Kidney (tissue), 14 donors: ENCODE measurements around the gene PTGS1. TPM values are rescaled to one million over a fixed set of nuclear protein-coding genes. Genes with fewer than 3 reads are reported as not detected.

Experiments
- DNase-seq, 5 donors: peaks; one replicate each; pipeline ENCODE4 v3.0.0-alpha.2; 2013 to 2020
- FAIRE-seq: peaks from 2 replicates; lab custom pipeline; 2012; peaks lifted over from hg19 to GRCh38; lab: Jason Lieb, UNC
- H3K27ac ChIP-seq, 2 donors: one replicate each; pipeline ENCODE4 v1.7.0; 2013; ENCODE audit warnings: low read depth in 2 of 2, low read length in 2 of 2, inconsistent platforms in 1 of 2
- H3K27me3 ChIP-seq: one replicate; pipeline ENCODE4 v1.7.1; 2013; ENCODE audit warnings: low read length, inconsistent platforms; ENCODE audit not compliant: control insufficient read depth, insufficient read depth
- H3K36me3 ChIP-seq, 3 donors: one replicate each; pipeline versions ENCODE4 v1.7.0 to v1.7.1; 2013; ENCODE audit warnings: low read length in 3 of 3, control low read depth in 1 of 3, inconsistent platforms in 1 of 3; ENCODE audit not compliant: insufficient read depth in 3 of 3, control insufficient read depth in 2 of 3
- H3K4me1 ChIP-seq, 3 donors: one replicate each; pipeline versions ENCODE4 v1.7.0 to v1.7.1; 2013; ENCODE audit warnings: low read length in 3 of 3, inconsistent platforms in 1 of 3, low read depth in 1 of 3; ENCODE audit not compliant: control insufficient read depth in 2 of 3, insufficient read depth in 2 of 3
- H3K4me3 ChIP-seq, 3 donors: one replicate each; pipeline versions ENCODE4 v1.7.0 to v1.8.1; 2013; ENCODE audit warnings: low read length in 3 of 3, control low read depth in 1 of 3, inconsistent platforms in 1 of 3
- H3K9ac ChIP-seq, 3 donors: one replicate each; pipeline versions ENCODE4 v1.7.0 to v1.7.1; 2013; ENCODE audit warnings: low read length in 3 of 3, control low read depth in 1 of 3, inconsistent platforms in 1 of 3
- H3K9me3 ChIP-seq, 3 donors: one replicate each; pipeline versions ENCODE4 v1.7.0 to v1.7.1; 2013; ENCODE audit warnings: low read length in 3 of 3, control low read depth in 1 of 3, inconsistent platforms in 1 of 3; ENCODE audit not compliant: control insufficient read depth in 2 of 3, insufficient read depth in 1 of 3
- CTCF ChIP-seq: IDR thresholded peaks from 3 replicates; pipeline ENCODE4 v1.5.1; 2012; ENCODE audit warnings: mild to moderate bottlenecking, moderate library complexity, borderline replicate concordance; ENCODE audit not compliant: insufficient read depth; ENCODE audit errors: extremely low read depth
- intact Hi-C: fragments of 100-400 bp; cut with DNase I; formaldehyde crosslinking; loops from one replicate; pipeline ENCODE4 v1.11.1; 2022
- polyA plus RNA-seq: library from polyadenylated mRNA; stranded (reverse); fragments of 350-450 nt; fragmentation: Illumina TruSeq; extraction: RNeasy Lipid Tissue Mini Kit (QIAGEN cat#74804); gene quantifications from one replicate; pipeline ENCODE4 v1.2.3, GENCODE V29; 2014; ENCODE audit warnings: low read depth, low replicate concordance; ENCODE audit not compliant: insufficient read depth
- total RNA-seq: library from RNA; stranded (reverse); fragmentation: NEBNext Ultra II Directional; extraction: Animal tissue kit (Norgen Biotek cat#: 25700); gene quantifications from one replicate; pipeline ENCODE4 v1.2.1, GENCODE V29; 2021
- donor health status: control.
- donor health status: control.
- donor health status: control.
- donor health status: control.
- donor health status: control.
- donor health status: DM: yes; HTN: yes; CAD: no.
- donor health status: Normal renal cell carcinoma (clear cell type).

Gene PTGS1
- total and polyA plus RNA-seq, 2 donors from 2014 or later = 3.5 to 9.4 TPM

DNA sequence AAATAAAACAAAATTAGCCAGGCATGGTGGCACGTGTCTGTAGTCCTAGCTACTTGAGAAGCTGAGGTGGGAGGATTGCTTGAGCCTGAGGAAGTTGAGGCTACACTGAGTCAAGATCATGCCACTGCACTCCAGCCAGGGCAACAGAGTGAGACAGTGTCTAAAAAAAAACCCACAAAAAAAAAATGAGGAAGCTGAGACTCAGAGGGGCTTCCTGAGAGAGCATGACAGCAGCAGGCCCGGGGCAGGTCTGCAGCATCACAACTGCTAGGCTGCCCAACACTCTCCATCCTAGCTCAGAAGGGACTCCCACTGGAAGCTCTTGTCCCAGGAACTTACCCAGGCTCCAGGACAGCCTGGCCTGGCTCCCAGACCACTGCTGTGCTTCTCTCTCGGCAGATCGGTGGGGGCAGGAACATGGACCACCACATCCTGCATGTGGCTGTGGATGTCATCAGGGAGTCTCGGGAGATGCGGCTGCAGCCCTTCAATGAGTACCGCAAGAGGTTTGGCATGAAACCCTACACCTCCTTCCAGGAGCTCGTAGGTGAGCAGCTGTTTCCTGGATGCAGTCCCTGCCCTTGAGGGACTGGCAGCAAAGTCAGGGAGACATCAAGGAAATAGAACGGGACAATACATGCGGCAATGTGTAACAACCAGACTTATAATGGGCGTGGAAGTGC lies 19.1 kb downstream of the PTGS1 start:
- Histone ChIP-seq H3K4me1 (peaks cover 0 to 3% (median 0%) of the 10 kb centered on the region in 3 donors), H3K27me3 (no peaks in the 10 kb centered on the region), H3K4me3 (no peak overlapping the region), H3K9me3 (no peaks in the 10 kb centered on the region), H3K9ac (no peak overlapping the region), H3K36me3 (no peaks in the 10 kb centered on the region), H3K27ac (no peak overlapping the region)
- FAIRE-seq (no peak), DNase-seq (peak in 1 of 5 donors; percentile 8)
- no peak for TF ChIP-seq CTCF
- intact Hi-C loops = no loop called here

DNA sequence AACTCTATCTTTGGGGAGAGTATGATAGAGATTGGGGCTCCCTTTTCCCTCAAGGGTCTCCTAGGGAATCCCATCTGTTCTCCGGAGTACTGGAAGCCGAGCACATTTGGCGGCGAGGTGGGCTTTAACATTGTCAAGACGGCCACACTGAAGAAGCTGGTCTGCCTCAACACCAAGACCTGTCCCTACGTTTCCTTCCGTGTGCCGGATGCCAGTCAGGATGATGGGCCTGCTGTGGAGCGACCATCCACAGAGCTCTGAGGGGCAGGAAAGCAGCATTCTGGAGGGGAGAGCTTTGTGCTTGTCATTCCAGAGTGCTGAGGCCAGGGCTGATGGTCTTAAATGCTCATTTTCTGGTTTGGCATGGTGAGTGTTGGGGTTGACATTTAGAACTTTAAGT lies 21.5 kb downstream of the PTGS1 start:
- Histone ChIP-seq H3K27me3 (no peaks in the 10 kb centered on the region), H3K4me3 (no peak overlapping the region), H3K27ac (no peak overlapping the region), H3K4me1 (peaks cover 0 to 3% (median 0%) of the 10 kb centered on the region in 3 donors), H3K9me3 (no peaks in the 10 kb centered on the region), H3K9ac (no peak overlapping the region), H3K36me3 (no peaks in the 10 kb centered on the region)
- TF ChIP-seq CTCF = no peak
- DNase-seq = peak in 1 of 5 donors; percentile 1
- FAIRE-seq = no peak
- intact Hi-C loops = no loop called here

GRCh38 chr9:122392714-122393113 lies 21.9 kb downstream of the PTGS1 start:
- Histone ChIP-seq H3K4me1 (peaks cover 0 to 3% (median 0%) of the 10 kb centered on the region in 3 donors), H3K27me3 (no peaks in the 10 kb centered on the region), H3K4me3 (no peak overlapping the region), H3K9me3 (no peaks in the 10 kb centered on the region), H3K27ac (no peak overlapping the region), H3K9ac (no peak overlapping the region), H3K36me3 (no peaks in the 10 kb centered on the region)
- intact Hi-C loops = no loop called here
- TF ChIP-seq CTCF = no peak
- FAIRE-seq = no peak
- peak in 1 of 5 donors; percentile 3 for DNase-seq
